GM11168 (cell line): ENCODE results near the gene CNTNAP4.

Source experiments
- in situ Hi-C: fragments of 300-500 bp; cut with MboI; formaldehyde crosslinking; loops from one replicate; pipeline ENCODE4 v1.12.0; 2022; ENCODE audit warnings: low sequenced_read_pairs; ENCODE audit not compliant: unreplicated experiment

Gene CNTNAP4

DNA sequence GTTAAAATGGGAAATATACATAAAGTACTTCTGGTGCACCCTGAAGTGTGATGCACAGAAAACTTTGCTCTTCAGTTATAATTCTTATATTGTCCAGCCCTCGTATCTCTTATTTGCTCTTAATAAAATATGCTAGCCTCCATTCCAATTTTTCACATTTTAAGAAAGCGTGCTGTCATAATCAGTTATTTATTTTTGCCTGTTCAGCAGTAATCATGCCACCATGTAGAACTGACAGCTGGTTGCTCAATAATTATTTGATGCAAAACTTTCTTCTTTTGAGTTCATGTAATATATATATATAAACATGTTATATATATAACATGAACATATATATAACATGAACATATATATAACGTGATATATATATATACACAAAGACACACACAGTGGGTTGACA, 294.6 kb downstream of the CNTNAP4 start:
- in situ Hi-C loops: no loop called here

DNA sequence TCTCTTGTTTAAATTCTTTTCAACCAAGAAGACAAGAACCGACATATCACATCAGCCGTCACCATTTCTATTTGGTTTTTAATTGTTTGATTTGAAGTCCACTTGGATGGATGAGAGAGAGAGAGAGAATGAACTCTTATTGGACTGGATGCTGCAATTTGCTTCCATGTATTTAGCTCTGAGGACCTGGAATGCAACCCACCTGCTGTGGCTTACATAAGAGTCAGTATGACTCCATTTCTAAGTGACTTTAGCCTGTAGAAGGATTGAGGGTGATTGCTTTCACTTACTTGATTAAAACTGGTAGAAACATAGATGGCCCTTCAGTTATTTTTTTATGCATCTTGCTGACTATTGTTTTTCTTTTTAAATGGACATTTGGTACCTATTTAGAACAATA, 296.1 kb downstream of the CNTNAP4 start:
- in situ Hi-C loops: no loop called here

DNA sequence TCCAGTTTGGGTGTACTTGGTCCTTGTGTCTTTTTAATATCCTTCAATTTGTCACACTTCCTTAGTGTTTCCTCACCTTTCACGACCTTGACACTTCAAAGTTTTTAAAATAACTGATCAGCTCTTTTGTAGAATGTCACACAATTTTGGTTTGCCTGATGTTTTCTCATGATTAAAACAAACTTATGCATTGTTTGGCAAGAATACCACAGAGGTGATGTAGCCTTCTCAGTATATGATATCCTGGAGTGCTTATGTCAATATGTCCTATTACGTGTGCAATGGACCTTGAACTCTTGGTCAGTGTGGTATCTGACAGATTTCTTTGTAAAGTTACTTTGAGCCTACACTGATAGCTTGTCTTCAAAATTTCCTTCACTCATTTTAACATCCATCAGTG, 297.4 kb downstream of the CNTNAP4 start:
- in situ Hi-C loops: no loop called here

- in situ Hi-C loops: no loop called here
These were observed 299.3 kb downstream of the CNTNAP4 start for GRCh38 chr16:76576526-76576925.

DNA sequence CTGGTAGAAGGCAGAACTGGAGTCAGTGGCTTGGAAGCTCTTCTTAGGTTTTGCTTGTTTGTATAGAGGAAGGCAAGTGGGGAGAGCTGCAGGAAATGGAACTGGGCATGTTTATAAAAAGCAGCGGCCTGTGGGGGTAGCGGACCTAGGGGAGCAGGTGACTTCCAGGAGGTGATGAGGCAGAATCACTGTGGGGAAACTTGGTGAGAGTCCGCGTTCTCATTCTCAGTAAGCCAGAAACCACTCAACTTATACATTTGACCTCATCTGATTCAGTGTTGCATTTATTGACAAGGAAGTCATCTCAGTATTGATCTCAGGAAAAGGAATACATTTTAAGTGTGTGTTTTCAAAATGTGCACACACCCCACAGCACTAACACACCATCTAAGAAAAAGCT, 299.8 kb downstream of the CNTNAP4 start:
- in situ Hi-C loops: no loop called here

DNA sequence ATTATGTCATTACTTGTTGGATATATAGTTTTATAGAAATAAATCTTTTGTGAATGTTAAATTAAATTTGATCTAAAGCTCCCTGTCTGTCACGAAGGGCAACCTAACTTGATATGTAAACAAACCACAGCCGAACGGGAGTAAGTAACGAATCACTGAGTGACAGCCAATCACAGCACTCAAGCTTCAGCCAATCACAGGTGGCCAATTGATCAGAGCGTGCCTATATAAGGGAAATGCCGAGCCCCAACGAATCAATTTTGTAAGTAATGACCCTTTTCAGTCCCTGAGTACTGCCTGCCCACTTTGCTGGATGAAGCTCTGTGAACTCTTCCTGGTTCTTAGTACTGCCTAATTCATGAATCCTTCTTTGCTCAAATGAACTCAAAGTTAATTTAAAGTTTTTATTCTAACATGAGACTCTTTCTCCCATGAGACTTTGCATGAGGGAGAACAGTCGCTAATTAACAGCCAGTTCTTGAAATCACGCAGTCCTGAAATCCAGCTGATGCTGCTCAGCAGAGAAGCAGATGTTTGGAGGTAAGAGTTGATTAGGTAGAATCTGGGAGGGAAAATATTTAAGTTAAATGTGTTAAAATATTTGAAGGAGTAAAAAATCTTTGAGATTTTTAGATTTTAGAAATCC, 302.2 kb downstream of the CNTNAP4 start:
- in situ Hi-C loops: no loop called here

DNA sequence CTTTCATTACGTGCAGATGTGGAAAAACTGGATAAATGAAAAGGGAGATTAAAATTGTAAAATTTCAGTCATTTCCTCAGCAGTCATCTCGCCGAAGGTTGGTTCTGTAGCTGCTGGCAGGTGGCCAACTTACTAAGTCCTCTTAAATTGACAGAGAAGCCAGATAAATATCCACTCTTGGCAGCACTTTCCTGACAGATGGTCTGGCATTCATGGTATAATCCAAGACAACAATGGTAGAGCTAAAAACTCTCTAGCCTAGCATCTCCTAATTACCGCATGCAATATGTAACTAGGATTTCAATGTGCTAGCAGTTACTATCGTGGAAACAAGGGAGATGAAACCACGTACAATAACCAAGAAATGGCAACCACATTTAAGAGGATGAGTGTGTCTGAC, 306.3 kb downstream of the CNTNAP4 start:
- in situ Hi-C loops: no loop called here

GRCh38 chr16:76583945-76584344, 306.7 kb downstream of the CNTNAP4 start:
- in situ Hi-C loops: no loop called here

GRCh38 chr16:76598498-76598897, 321.3 kb downstream of the CNTNAP4 start:
- in situ Hi-C loops: no loop called here

- in situ Hi-C loops: no loop called here
These were observed 330.1 kb downstream of the CNTNAP4 start for GRCh38 chr16:76607317-76607716.
